GM21367 (cell line): ENCODE data around the gene COX8A.
"Not testable (repeated sequence)": the region's sequence is repeated elsewhere in the genome, so short reads cannot be mapped to it uniquely, and the experiment has no call there.

Experiments used
- ATAC-seq: cut with Tn5 transposase; IDR thresholded peaks from one replicate; pipeline ENCODE4 v1.9.1; 2021; ENCODE audit not compliant: unreplicated experiment

The COX8A gene

GRCh38 chr11:63974259-63975143 lies at the start of gene COX8A:
Gene COX8A, plus strand, starts transcription at chr11:63974620. Its CDS starts 61 bp downstream, at chr11:63974681.
- peak; percentile 95 for ATAC-seq

- ATAC-seq: no peak
Observed at GRCh38 chr11:63929616-63930015, 44.8 kb upstream of the COX8A start.

- ATAC-seq: no peak
Observed at GRCh38 chr11:63931045-63931444, 43.4 kb upstream of the COX8A start.

- ATAC-seq: no peak
Observed at GRCh38 chr11:63931876-63932275, 42.5 kb upstream of the COX8A start.

- ATAC-seq: no peak
Observed at GRCh38 chr11:63933459-63933858, 41.0 kb upstream of the COX8A start.

- ATAC-seq: no peak
Observed at GRCh38 chr11:63937713-63938478, 36.5 kb upstream of the COX8A start.

- ATAC-seq: peak; percentile 84
Observed at GRCh38 chr11:63938479-63939396, 35.7 kb upstream of the COX8A start, which contains the start of gene NAA40. Gene NAA40, plus strand, starts transcription at chr11:63939002. Its CDS starts 95 bp downstream, at chr11:63939097.

GRCh38 chr11:63939397-63939891 lies 35.0 kb upstream of the COX8A start:
- ATAC-seq: no peak

GRCh38 chr11:63940786-63941185 lies 33.6 kb upstream of the COX8A start:
- no peak for ATAC-seq

GRCh38 chr11:63941901-63942300 lies 32.5 kb upstream of the COX8A start:
- no peak for ATAC-seq

- ATAC-seq: no peak
Observed at GRCh38 chr11:63942803-63943202, 31.6 kb upstream of the COX8A start.

- no peak for ATAC-seq
Observed at GRCh38 chr11:63944987-63945386, 29.4 kb upstream of the COX8A start.

- ATAC-seq: no peak
Observed at GRCh38 chr11:63945477-63946163, 28.8 kb upstream of the COX8A start.

- ATAC-seq: no peak
Observed at GRCh38 chr11:63951779-63952536, 22.5 kb upstream of the COX8A start.

- ATAC-seq: no peak
Observed at GRCh38 chr11:63952570-63952969, 21.9 kb upstream of the COX8A start.

- ATAC-seq: no peak
Observed at GRCh38 chr11:63958008-63958407, 16.4 kb upstream of the COX8A start.

- ATAC-seq: no peak
Observed at GRCh38 chr11:63961608-63962412, 12.6 kb upstream of the COX8A start.

GRCh38 chr11:63963895-63964294 lies 10.5 kb upstream of the COX8A start:
- not testable (repeated sequence) for ATAC-seq

GRCh38 chr11:63966444-63966843 lies 8.0 kb upstream of the COX8A start:
- ATAC-seq: no peak
